ENCODE measurements around the gene SDR42E2. TPM values are rescaled to one million over a fixed set of nuclear protein-coding genes. Genes with fewer than 3 reads are reported as not detected.

SDR42E2 gene
- total and polyA plus RNA-seq, 2 donors (not counting 1 experiment from before 2014, with no cell fraction given), result 0.12 to 0.62 TPM

GRCh38 chr16:22163806-22164205 lies 1.5 kb downstream of the SDR42E2 start:
- H3K79me2 ChIP-seq (ENCODE audit: control insufficient read depth, insufficient read depth, low read length), result no peaks in the 10 kb centered on the region
- intact Hi-C loops (cut with micrococcal nuclease), result no loop called here

DNA sequence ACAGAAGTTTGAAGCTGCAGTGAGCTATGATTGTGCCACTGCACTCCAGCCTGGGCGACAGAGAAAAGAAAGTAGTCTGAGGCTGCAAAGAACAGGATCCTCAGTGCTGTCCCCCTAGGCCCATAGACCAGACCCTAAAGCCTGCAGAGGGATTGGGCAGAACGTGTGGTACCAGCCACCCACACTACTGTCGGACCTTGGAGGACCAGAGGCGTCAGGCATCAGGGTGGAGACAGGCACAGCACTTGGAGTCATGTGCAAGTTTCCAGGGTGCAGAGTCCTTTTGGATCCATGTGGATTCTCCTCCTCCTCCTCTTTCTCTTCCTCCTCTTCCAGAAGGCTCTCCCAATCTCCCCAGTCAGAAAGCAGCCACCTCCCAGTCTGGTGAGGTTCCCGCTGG lies 2.2 kb downstream of the SDR42E2 start:
- ChIA-PET CTCF (no interaction called here), POLR2A (no interaction called here)
- Histone ChIP-seq H3K36me3 (replicated peaks in 1 of 2; ENCODE audit: control extremely low read depth in 1 of 2, control insufficient read depth in 1 of 2, extremely low read depth in 1 of 2, insufficient read depth in 2 of 2, low read length in 1 of 2) (no peaks in the 10 kb centered on the region), H3K79me2 (ENCODE audit: control insufficient read depth, insufficient read depth, low read length) (no peaks in the 10 kb centered on the region), H3K27ac (ENCODE audit: low read length in 2 of 2) (no peak overlapping the region), H3K4me2 (replicated peaks; ENCODE audit: low read depth, low read length, poor library complexity, severe bottlenecking) (no peak overlapping the region), H4K20me1 (ENCODE audit: control insufficient read depth, insufficient read depth, low read length, poor library complexity, severe bottlenecking) (no peaks in the 10 kb centered on the region), H3K27me3 (replicated peaks in 1 of 4; ENCODE audit: control extremely low read depth in 1 of 4, control insufficient read depth in 3 of 4, insufficient read depth in 4 of 4, low read length in 3 of 4) (peaks cover 0 to 28% (median 14%) of the 10 kb centered on the region in 4 experiments), H3K9me3 (ENCODE audit: control extremely low read depth in 1 of 3, control insufficient read depth in 2 of 3, insufficient read depth in 1 of 3, low read length in 2 of 3) (peaks cover 0 to 4% (median 0%) of the 10 kb centered on the region in 3 donors), H3K4me1 (ENCODE audit: control insufficient read depth in 2 of 2, insufficient read depth in 2 of 2, low read length in 2 of 2) (peaks cover 0 to 11% of the 10 kb centered on the region in 2 donors), H2AFZ (ENCODE audit: insufficient read depth, low read depth, low read length, poor library complexity, severe bottlenecking) (no peak overlapping the region), H3K9ac (ENCODE audit: low read length) (no peak overlapping the region), H3K4me3 (ENCODE audit: control extremely low read depth in 1 of 5, extremely low read depth in 1 of 5, insufficient read depth in 1 of 5, low read depth in 2 of 5, low read length in 4 of 5) (no peak overlapping the region)
- H3K4me1 Mint-ChIP-seq, result peaks cover 5% of the 10 kb centered on the region
- no peaks in the 10 kb centered on the region for H3K9me3 Mint-ChIP-seq (ENCODE audit: insufficient read depth)
- intact Hi-C loops (cut with micrococcal nuclease), result no loop called here
- ATAC-seq (ENCODE audit: low read depth) (no peak), DNase-seq (no peak)
- H3K27me3 Mint-ChIP-seq, result peaks cover 22% of the 10 kb centered on the region
- H3K4me3 Mint-ChIP-seq, result no peak overlapping the region
- WGBS (ENCODE audit: insufficient coverage), result 97% methylated on average over 4 of the region's 5 CpGs
- no peak overlapping the region for H3K27ac Mint-ChIP-seq
- TF ChIP-seq EZH2 (IDR thresholded peaks at IDR 0.05; ENCODE audit: borderline replicate concordance, insufficient read depth, low read depth, low read length, poor library complexity, severe bottlenecking) (no peak), CTCF (IDR thresholded peaks at IDR 0.05) (no peak)

More at GRCh38 chr16:22163806-22164205, 1.5 kb downstream of the SDR42E2 start:
- H3K4me2 ChIP-seq (replicated peaks; ENCODE audit: low read depth, low read length, poor library complexity, severe bottlenecking), result no peak overlapping the region
- peaks cover 0 to 28% (median 14%) of the 10 kb centered on the region in 4 experiments for H3K27me3 ChIP-seq (replicated peaks in 1 of 4; ENCODE audit: control extremely low read depth in 1 of 4, control insufficient read depth in 3 of 4, insufficient read depth in 4 of 4, low read length in 3 of 4)
- Mint-ChIP-seq H3K4me3 (no peak overlapping the region), H3K9me3 (ENCODE audit: insufficient read depth) (no peaks in the 10 kb centered on the region), H3K27ac (no peak overlapping the region), H3K27me3 (peaks cover 25% of the 10 kb centered on the region), H3K4me1 (peaks cover 5% of the 10 kb centered on the region)
- H2AFZ ChIP-seq (ENCODE audit: insufficient read depth, low read depth, low read length, poor library complexity, severe bottlenecking), result no peak overlapping the region
- no peaks in the 10 kb centered on the region for H3K36me3 ChIP-seq (replicated peaks in 1 of 2; ENCODE audit: control extremely low read depth in 1 of 2, control insufficient read depth in 1 of 2, extremely low read depth in 1 of 2, insufficient read depth in 2 of 2, low read length in 1 of 2)
- WGBS (ENCODE audit: insufficient coverage), result 93% methylated on average over 5 of the region's 6 CpGs
- peaks cover 0 to 11% of the 10 kb centered on the region in 2 donors for H3K4me1 ChIP-seq (ENCODE audit: control insufficient read depth in 2 of 2, insufficient read depth in 2 of 2, low read length in 2 of 2)
- H3K4me3 ChIP-seq (ENCODE audit: control extremely low read depth in 1 of 5, extremely low read depth in 1 of 5, insufficient read depth in 1 of 5, low read depth in 2 of 5, low read length in 4 of 5), result no peak overlapping the region
- no peaks in the 10 kb centered on the region for H4K20me1 ChIP-seq (ENCODE audit: control insufficient read depth, insufficient read depth, low read length, poor library complexity, severe bottlenecking)
- ChIA-PET POLR2A (no interaction called here), CTCF (no interaction called here)
- no peak overlapping the region for H3K9ac ChIP-seq (ENCODE audit: low read length)
- H3K9me3 ChIP-seq (ENCODE audit: control extremely low read depth in 1 of 3, control insufficient read depth in 2 of 3, insufficient read depth in 1 of 3, low read length in 2 of 3), result peaks cover 0 to 4% (median 0%) of the 10 kb centered on the region in 3 donors
- ATAC-seq (ENCODE audit: low read depth) (no peak), DNase-seq (no peak)
- TF ChIP-seq CTCF (IDR thresholded peaks at IDR 0.05) (no peak), EZH2 (IDR thresholded peaks at IDR 0.05; ENCODE audit: borderline replicate concordance, insufficient read depth, low read depth, low read length, poor library complexity, severe bottlenecking) (no peak)
- no peak overlapping the region for H3K27ac ChIP-seq (ENCODE audit: low read length in 2 of 2)
